ENCODE results near the gene L2HGDH.
"Not testable (repeated sequence)": the region's sequence is repeated elsewhere in the genome, so short reads cannot be mapped to it uniquely, and the experiment has no call there.

The L2HGDH gene

DNA sequence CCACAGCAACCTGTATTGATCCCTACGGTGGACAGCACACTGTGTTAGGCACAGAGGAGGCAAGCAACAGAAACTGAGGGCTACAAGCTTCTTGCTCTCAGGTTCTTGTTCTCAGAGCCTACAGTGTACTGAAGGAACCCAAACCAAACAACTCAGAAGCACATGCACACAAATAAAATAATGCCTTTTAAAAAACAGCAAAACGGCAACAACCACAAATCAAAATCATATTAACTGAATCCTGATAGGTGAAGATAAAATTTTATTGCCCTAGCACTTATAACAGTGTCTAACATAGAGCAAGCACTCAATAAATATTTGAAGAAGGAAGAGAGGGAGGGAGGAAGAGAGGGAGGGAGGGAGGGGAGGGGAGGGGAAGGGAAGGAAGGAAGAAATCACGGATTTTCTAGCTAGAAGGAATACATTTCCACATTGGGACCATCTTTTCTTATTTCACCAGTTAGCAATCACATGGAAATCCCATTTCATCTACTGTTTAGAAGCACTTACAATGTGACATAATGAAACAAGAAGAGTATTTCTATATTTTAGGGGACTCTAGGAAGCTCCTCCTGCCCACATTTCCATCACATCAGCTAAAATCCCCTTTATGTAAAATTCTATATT lies 27.3 kb upstream of the L2HGDH start:
- peak; percentile 37 for DNase-seq

GRCh38 chr14:50338587-50338986 lies 26.6 kb upstream of the L2HGDH start:
- no peak for DNase-seq

DNA sequence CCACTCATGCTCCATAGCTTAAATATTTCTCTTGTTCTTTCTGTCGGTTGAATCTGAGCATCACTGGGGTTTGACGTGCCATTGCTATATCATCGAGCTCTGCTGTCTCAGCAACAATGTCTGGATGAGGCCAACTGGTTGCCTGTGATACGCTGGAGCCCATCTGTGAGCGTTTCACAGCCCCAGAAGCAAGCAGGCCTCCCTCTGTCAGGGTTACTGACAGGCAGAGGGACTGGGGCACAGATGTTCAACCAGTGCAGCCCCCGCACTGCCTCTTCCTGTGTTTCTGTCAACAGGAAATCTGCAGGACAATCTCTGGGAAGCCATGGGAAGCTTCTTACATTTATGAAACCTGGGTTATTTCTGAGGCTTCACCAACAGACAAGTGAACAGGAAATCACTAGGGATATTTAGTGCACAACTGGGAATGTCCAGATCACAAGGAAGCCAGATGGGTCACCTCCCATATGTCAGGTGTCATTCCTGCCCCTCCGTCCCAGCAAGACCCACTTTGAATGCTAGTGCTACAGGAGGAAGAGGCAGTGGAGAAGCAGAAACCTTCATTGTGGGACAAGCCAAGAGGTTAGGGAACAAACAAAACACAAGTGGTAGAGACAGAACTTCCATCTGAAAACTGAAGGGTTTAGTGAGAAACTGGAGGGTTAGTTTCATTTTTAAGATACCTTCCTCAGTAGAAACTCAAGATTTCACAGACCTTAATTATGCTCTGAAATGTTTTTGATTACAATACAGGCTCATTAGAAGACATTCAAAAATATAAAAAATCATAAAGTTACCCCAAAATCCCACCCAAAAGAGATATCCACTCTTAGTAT lies 24.2 kb upstream of the L2HGDH start:
- DNase-seq, result peak; percentile 17

DNA sequence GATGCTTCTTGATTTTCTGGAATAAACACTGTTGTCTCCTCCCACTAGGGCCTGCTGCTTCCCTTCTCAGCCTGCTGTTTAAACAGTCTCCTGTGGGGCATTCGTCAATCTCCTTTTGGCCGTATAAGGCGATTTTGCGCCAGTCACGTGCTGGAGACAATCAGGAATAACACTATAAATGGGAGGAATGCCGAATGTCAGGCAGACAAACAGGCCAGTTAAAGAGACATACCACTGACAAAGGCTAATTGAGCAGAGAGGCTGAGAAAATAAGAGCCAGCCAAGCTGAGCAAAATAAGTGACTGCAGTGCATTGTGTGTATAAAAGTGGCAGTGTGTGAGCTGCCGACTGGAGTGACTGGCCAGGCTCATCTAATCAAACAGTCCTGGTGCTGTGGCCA lies 23.4 kb upstream of the L2HGDH start:
- peak; percentile 94 for DNase-seq

GRCh38 chr14:50334211-50334610 lies 22.2 kb upstream of the L2HGDH start:
- DNase-seq, result no peak

DNA sequence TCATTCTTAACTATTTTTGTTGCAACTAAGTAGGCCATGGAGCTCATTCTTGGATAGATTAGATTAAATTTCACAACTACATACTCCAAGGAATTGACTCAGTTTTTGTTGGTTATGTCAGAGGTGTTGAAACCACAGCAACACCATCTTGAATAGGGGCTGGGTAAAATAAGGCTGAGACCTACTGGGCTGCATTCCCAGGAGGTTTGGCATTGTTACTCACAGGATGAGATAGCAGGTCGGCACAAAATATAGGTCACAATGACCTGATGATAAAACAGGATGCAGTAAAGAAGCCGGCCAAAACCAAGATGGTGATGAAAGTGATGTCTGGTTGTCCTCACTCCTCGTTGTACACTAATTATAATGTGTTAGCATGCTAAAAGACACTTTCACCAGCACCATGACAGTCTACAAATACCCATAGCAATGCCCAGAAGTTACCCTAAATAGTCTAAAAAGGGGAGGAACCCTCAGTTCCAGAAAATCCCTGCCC lies 21.0 kb upstream of the L2HGDH start:
- DNase-seq, result no peak

GRCh38 chr14:50331596-50331995 lies 19.6 kb upstream of the L2HGDH start:
- no peak for DNase-seq

DNA sequence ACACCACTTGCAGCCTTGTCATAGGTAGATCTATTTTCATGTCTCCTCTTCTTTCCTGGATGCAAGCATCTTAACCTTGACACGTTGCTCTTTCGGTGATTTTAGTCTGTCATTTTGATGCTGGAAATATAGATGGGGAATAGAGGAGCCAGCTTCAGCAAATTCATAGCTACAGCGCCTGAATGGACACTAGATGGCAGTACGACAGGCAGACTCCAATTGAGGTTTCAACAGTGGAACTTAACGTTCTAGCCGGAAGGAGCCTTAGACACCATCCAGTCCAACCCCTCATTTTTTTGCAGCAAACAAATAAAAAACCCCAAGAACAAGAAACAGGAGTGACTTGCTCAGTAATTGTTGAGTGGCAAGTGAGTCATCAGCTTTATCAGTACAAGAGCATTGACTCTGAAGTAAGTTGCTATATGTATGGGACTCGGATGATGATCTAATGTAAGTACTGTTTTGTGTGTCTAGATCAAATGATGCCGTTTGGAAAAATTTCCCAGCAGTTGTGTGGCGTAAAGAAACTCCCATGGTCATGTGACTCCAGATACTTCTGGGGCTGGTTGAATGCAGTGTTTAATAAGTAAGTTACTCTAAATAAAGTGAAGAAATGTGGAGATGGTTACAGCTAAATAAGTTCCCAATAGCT lies 9.1 kb upstream of the L2HGDH start:
- peak; percentile 87 for DNase-seq

DNA sequence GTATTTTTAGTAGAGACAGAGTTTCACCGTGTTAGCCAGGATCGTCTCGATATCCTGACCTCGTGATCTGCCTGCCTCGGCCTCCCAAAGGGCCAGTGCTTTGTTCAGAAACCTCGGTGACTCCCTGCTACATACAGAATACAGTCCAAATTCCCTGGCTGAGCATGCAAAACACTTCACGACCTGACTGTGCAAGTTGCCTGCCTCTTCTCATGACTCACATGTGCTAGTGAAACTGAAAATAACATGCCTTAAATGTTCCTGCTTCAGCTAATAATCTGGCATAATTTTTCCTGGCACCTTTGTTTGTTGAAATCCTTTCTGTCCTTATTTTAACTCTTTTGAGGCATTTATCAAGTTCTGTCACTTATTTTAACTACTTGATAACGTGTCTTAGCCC lies 8.3 kb upstream of the L2HGDH start:
- DNase-seq, result no peak

- no peak for DNase-seq
Observed at GRCh38 chr14:50319721-50320120, 7.7 kb upstream of the L2HGDH start.

DNA sequence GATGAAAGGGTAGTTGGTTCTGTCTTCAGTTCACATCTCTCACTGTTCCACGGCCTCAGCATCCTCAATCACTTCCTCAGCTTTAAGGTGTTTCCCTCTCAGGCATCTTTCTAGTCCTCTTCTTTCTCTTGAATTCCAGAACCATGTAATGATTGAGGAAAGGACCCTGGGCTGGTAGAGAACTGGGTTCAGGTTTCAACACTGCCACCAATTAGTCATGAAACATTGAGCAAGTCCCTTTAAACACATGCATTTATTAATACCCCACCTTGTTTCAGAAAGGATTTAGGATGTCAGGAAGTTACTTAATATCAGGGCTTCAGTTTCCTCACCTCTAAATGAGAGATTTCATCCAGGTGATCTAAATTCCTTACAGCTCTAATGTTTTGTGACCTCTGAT lies 7.3 kb upstream of the L2HGDH start:
- no peak for DNase-seq

DNA sequence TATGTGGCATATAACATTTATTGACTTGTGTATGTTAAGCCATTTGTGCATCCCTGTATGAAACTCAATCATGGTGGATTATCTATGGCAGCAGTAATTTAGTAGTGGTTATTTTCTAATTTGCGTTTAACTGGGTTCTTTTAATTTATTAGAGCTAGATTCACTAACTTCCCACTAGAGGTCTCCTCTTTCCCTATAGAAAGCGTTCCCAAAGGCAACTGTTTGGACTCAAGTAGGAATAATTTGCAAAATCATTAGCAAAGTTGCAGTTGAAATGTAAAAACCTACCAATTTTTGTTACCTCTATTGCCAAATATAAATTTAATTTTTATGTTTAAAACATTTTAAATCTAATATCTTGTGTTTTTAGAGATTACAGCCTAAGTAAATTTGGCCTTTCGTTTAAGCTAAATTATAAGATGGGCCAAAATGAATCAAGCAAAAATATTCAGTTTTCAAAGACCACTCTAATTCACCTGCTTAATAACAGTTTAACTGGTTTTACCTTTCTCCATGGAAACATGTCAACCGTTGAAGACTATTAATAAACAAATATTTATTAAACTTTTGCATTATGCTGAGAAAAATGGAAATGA lies 6.1 kb upstream of the L2HGDH start:
- peak; percentile 30 for DNase-seq

DNA sequence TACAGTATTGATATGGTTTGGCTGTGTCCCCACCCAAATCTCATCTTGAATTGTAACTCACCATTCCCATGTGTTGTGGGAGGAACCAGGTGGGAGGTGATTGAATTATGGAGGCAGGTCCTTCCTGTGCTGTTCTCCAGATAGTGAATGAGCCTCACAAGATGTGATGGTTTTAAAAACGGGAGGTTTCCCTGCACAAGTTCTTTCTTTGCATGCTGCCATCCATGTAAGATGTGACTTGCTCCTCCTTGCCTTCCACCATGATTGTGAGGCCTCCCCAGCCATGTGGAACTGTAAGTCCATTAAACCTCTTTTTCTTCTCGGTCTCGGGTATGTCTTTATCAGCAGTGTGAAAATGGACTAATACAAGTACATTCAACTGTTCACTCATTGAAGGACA lies 2.1 kb upstream of the L2HGDH start:
- DNase-seq, result not testable (repeated sequence)

GRCh38 chr14:50312734-50313054 lies 665 bp upstream of the L2HGDH start:
- peak; percentile 44 for DNase-seq

DNA sequence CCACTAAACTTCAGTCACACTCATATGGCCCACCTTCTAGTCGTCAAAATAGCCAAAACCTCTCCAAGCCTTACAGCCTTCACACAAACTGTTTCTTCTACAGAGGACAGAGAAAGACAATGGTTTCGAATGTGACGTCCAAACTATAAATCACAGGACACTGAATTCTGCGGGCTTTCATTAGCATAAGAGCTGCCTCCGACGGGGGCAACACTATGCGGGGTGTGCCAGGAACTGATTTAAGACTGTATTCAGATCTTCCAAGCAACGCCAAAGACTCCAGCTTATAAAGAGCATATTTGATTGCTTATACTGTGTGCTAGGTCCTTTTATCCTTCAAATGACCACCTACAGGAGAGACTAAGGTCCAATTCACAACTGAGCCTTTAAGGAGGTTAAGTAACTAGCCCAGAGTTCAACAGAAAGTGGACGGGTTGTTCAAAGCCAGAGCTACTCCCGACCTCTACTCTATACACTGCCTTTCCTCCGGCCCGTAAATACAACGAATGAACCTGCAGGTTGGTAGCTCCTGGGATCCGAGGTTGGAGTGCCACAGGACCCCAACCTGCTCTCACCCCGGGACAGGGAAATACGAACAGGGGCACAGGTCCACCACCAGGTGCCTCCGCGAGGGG lies 575 bp downstream of the L2HGDH start:
- DNase-seq, result peak; percentile 78

DNA sequence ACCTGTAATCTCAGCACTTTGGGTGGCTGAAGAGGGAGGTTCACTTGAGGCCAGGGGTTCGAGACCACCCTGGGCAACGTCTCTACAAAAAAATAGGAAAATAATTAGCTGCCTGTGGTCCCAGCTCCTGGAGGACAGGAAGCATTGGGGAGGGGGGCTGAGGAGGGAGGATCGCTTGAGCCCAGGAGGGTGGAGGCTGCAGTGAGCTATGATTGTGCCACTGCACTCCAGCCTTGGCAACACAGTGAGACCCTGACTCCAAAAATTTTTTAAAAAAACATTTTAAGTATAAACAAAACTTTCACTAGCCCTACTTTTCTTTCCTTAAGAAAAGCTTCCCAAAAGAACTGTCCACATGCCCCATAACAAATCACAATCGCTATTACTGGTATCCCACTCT lies 1.6 kb downstream of the L2HGDH start:
- DNase-seq, result no peak

GRCh38 chr14:50308363-50308915 lies 3.6 kb downstream of the L2HGDH start:
- no peak for DNase-seq

DNA sequence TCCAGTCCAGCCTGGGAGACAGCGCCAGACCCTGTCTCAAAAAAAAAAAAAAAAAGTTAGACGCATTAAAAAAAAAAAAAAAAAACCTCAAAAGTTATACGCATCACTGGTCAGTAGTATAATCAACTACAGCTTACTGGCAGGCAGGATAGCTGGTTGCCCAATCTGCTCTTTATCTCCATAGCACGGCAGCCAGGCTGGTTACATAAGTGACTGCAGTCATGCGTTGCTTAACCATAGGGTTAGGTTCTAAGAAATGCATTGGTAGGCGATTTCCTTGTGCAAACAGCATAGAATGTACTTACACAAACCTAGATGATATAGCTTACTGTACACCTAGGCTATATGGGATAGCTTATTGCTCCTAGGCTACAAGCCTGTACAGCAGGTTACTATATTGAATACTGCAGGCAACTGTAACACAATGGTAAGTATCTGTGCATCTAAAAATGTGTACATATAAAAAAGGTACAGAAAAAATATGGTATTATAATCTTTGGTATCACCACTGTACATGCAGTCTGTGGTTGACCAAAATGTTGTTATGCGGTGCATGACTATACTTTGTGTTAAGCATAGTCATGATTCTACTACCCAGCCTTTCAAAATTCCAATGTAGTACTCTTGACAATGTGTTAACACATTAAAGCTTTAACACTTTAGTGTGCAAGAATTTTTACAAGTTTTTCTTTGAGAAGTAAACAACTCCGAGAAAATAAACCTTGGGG lies 8.1 kb downstream of the L2HGDH start:
- no peak for DNase-seq

DNA sequence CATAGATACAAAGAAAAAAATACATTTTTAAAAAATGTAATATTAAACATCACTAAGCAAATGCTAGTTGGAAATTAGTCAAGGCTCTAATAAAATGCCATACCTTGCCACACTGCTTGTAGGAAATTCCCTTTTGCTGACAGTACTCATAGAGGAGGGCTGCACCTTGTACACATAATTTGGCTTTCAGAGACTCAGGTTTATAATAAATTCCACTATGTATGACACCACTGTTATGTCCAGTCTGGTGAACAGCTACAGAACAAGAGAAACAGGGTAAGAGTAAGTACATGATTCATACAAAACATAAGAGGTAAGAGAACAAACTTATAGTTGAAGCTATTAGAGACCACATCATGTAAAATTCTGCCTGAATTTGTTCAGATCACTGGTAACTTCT lies 10.1 kb downstream of the L2HGDH start:
- DNase-seq, result no peak

DNA sequence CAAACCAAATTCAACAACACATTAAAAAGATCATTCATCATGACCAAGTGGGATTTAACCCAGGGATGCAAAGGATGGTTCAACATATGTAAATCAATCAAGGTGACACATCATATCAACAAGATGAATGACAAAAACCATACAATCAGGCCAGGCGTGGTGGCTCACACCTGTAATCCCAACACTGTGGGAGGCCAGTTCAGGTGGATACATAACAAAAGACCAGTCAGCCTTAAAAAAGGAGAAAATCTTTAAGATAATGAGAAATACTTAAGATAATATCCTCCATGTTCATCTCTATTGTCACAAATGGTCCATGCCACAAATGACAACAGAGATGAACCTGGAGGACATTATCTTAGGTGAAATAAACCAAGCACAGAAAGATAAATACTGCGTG lies 12.4 kb downstream of the L2HGDH start:
- DNase-seq, result no peak

- no peak for DNase-seq
Observed at GRCh38 chr14:50290306-50290705, 21.7 kb downstream of the L2HGDH start.

- no peak for DNase-seq
Observed at GRCh38 chr14:50288146-50288545, 23.9 kb downstream of the L2HGDH start.
